A204.1 (cell line): ENCODE results near the gene PRSS27.
"Not testable (repeated sequence)": the region's sequence is repeated elsewhere in the genome, so short reads cannot be mapped to it uniquely, and the experiment has no call there.

Experiments used
- FAIRE-seq: peaks from 2 replicates; lab custom pipeline; 2012; peaks lifted over from hg19 to GRCh38; lab: Jason Lieb, UNC

PRSS27 gene

GRCh38 chr16:2692948-2693651 lies 26.9 kb downstream of the PRSS27 start:
- FAIRE-seq: no peak

- no peak for FAIRE-seq
Measured at GRCh38 chr16:2692251-2692947, 27.6 kb downstream of the PRSS27 start.

- no peak for FAIRE-seq
Measured at GRCh38 chr16:2691491-2692248, 28.4 kb downstream of the PRSS27 start.

- no peak for FAIRE-seq
Measured at GRCh38 chr16:2690852-2691251, 29.2 kb downstream of the PRSS27 start.

GRCh38 chr16:2689968-2690801 lies 29.8 kb downstream of the PRSS27 start:
- no peak for FAIRE-seq

- not testable (repeated sequence) for FAIRE-seq
Measured at GRCh38 chr16:2689422-2689821, 30.6 kb downstream of the PRSS27 start.

- FAIRE-seq: no peak
Measured at GRCh38 chr16:2687531-2688308, 32.3 kb downstream of the PRSS27 start.

- FAIRE-seq: no peak
Measured at GRCh38 chr16:2686912-2687507, 33.0 kb downstream of the PRSS27 start.

GRCh38 chr16:2686075-2686474 lies 33.9 kb downstream of the PRSS27 start:
- FAIRE-seq: not testable (repeated sequence)

- not testable (repeated sequence) for FAIRE-seq
Measured at GRCh38 chr16:2683041-2683440, 37.0 kb downstream of the PRSS27 start.

- FAIRE-seq: no peak
Measured at GRCh38 chr16:2682209-2683021, 37.6 kb downstream of the PRSS27 start, which contains the start of gene KCTD5. KCTD5 (plus strand) TSS chr16:2682523; CDS start chr16:2682549, 26 bp downstream.

GRCh38 chr16:2680360-2680759 lies 39.7 kb downstream of the PRSS27 start:
- not testable (repeated sequence) for FAIRE-seq

- not testable (repeated sequence) for FAIRE-seq
Measured at GRCh38 chr16:2679902-2680301, 40.1 kb downstream of the PRSS27 start.

GRCh38 chr16:2678206-2678965 lies 41.6 kb downstream of the PRSS27 start:
- FAIRE-seq: not testable (repeated sequence)

GRCh38 chr16:2676937-2677336 lies 43.1 kb downstream of the PRSS27 start:
- not testable (repeated sequence) for FAIRE-seq

GRCh38 chr16:2675714-2676113 lies 44.3 kb downstream of the PRSS27 start:
- no peak for FAIRE-seq

GRCh38 chr16:2675021-2675420 lies 45.0 kb downstream of the PRSS27 start:
- no peak for FAIRE-seq

- no peak for FAIRE-seq
Measured at GRCh38 chr16:2673066-2673999, 46.7 kb downstream of the PRSS27 start.
